ENCODE measurements around the gene FHIT. TPM values are rescaled to one million over a fixed set of nuclear protein-coding genes. Genes with fewer than 3 reads are reported as not detected.

FHIT gene
- total and polyA plus RNA-seq, 4 donors: 6.9 to 16.5 (median 9.9) TPM

GRCh38 chr3:59752925-59753324, 1498.3 kb downstream of the FHIT start:
- H3K27ac ChIP-seq (ENCODE audit: low read depth, low read length): no peak overlapping the region
- no peak for DNase-seq (ENCODE audit: low read depth in 4 of 6, low spot score in 6 of 6)
- H3K36me3 ChIP-seq (ENCODE audit: control insufficient read depth, insufficient read depth, low read length): no peaks in the 10 kb centered on the region
- H3K4me3 ChIP-seq (ENCODE audit: low read depth, low read length): no peak overlapping the region
- H3K4me1 ChIP-seq (ENCODE audit: control insufficient read depth, insufficient read depth, low read length): no peaks in the 10 kb centered on the region
- H3K9me3 ChIP-seq (ENCODE audit: control insufficient read depth, insufficient read depth, low read length): no peaks in the 10 kb centered on the region
- no peaks in the 10 kb centered on the region for H3K27me3 ChIP-seq (ENCODE audit: control insufficient read depth, insufficient read depth, low read length)

- no peak for DNase-seq (ENCODE audit: low read depth in 4 of 6, low spot score in 6 of 6)
- 84% methylated on average over 4 of the region's 4 CpGs for WGBS (ENCODE audit: insufficient coverage)
These were observed 1499.6 kb downstream of the FHIT start for GRCh38 chr3:59751606-59752005.

GRCh38 chr3:59750391-59750790, 1500.9 kb downstream of the FHIT start:
- no peak overlapping the region for H3K27ac ChIP-seq (ENCODE audit: low read depth, low read length)
- H3K27me3 ChIP-seq (ENCODE audit: control insufficient read depth, insufficient read depth, low read length): no peaks in the 10 kb centered on the region
- WGBS (ENCODE audit: insufficient coverage): no CpG with 5 or more reads among the region's 1 CpG
- no peaks in the 10 kb centered on the region for H3K9me3 ChIP-seq (ENCODE audit: control insufficient read depth, insufficient read depth, low read length)
- no peak overlapping the region for H3K4me3 ChIP-seq (ENCODE audit: low read depth, low read length)
- no peaks in the 10 kb centered on the region for H3K36me3 ChIP-seq (ENCODE audit: control insufficient read depth, insufficient read depth, low read length)
- no peaks in the 10 kb centered on the region for H3K4me1 ChIP-seq (ENCODE audit: control insufficient read depth, insufficient read depth, low read length)
- DNase-seq (ENCODE audit: low read depth in 4 of 6, low spot score in 6 of 6): no peak

More at GRCh38 chr3:59751606-59752005, 1499.6 kb downstream of the FHIT start:
- Histone ChIP-seq H3K4me3 (ENCODE audit: low read depth, low read length) (no peak overlapping the region), H3K27me3 (ENCODE audit: control insufficient read depth, insufficient read depth, low read length) (no peaks in the 10 kb centered on the region), H3K36me3 (ENCODE audit: control insufficient read depth, insufficient read depth, low read length) (no peaks in the 10 kb centered on the region), H3K27ac (ENCODE audit: low read depth, low read length) (no peak overlapping the region), H3K9me3 (ENCODE audit: control insufficient read depth, insufficient read depth, low read length) (no peaks in the 10 kb centered on the region), H3K4me1 (ENCODE audit: control insufficient read depth, insufficient read depth, low read length) (no peaks in the 10 kb centered on the region)

GRCh38 chr3:59749291-59749690, 1502.0 kb downstream of the FHIT start:
- no peaks in the 10 kb centered on the region for H3K36me3 ChIP-seq (ENCODE audit: control insufficient read depth, insufficient read depth, low read length)
- no peaks in the 10 kb centered on the region for H3K4me1 ChIP-seq (ENCODE audit: control insufficient read depth, insufficient read depth, low read length)
- no peaks in the 10 kb centered on the region for H3K27me3 ChIP-seq (ENCODE audit: control insufficient read depth, insufficient read depth, low read length)
- no peaks in the 10 kb centered on the region for H3K9me3 ChIP-seq (ENCODE audit: control insufficient read depth, insufficient read depth, low read length)
- WGBS (ENCODE audit: insufficient coverage): 72% methylated on average over 5 of the region's 6 CpGs
- no peak overlapping the region for H3K4me3 ChIP-seq (ENCODE audit: low read depth, low read length)
- H3K27ac ChIP-seq (ENCODE audit: low read depth, low read length): no peak overlapping the region
- no peak for DNase-seq (ENCODE audit: low read depth in 4 of 6, low spot score in 6 of 6)

GRCh38 chr3:59746585-59746984, 1504.7 kb downstream of the FHIT start:
- WGBS (ENCODE audit: insufficient coverage): 75% methylated on average over 3 of the region's 3 CpGs
- H3K4me3 ChIP-seq (ENCODE audit: low read depth, low read length): no peak overlapping the region
- no peak for DNase-seq (ENCODE audit: low read depth in 4 of 6, low spot score in 6 of 6)

GRCh38 chr3:59737241-59737640, 1514.0 kb downstream of the FHIT start:
- 85% methylated on average over 3 of the region's 3 CpGs for WGBS (ENCODE audit: insufficient coverage)
- no peak overlapping the region for H3K27ac ChIP-seq (ENCODE audit: low read depth, low read length)
- H3K9me3 ChIP-seq (ENCODE audit: control insufficient read depth, insufficient read depth, low read length): no peaks in the 10 kb centered on the region
- DNase-seq (ENCODE audit: low read depth in 4 of 6, low spot score in 6 of 6): no peak
- H3K4me3 ChIP-seq (ENCODE audit: low read depth, low read length): no peak overlapping the region
- no peaks in the 10 kb centered on the region for H3K36me3 ChIP-seq (ENCODE audit: control insufficient read depth, insufficient read depth, low read length)
- no peaks in the 10 kb centered on the region for H3K4me1 ChIP-seq (ENCODE audit: control insufficient read depth, insufficient read depth, low read length)
- no peaks in the 10 kb centered on the region for H3K27me3 ChIP-seq (ENCODE audit: control insufficient read depth, insufficient read depth, low read length)

More at GRCh38 chr3:59746585-59746984, 1504.7 kb downstream of the FHIT start:
- no peaks in the 10 kb centered on the region for H3K27me3 ChIP-seq (ENCODE audit: control insufficient read depth, insufficient read depth, low read length)
- no peaks in the 10 kb centered on the region for H3K9me3 ChIP-seq (ENCODE audit: control insufficient read depth, insufficient read depth, low read length)
- no peaks in the 10 kb centered on the region for H3K36me3 ChIP-seq (ENCODE audit: control insufficient read depth, insufficient read depth, low read length)
- no peak overlapping the region for H3K27ac ChIP-seq (ENCODE audit: low read depth, low read length)
- no peaks in the 10 kb centered on the region for H3K4me1 ChIP-seq (ENCODE audit: control insufficient read depth, insufficient read depth, low read length)

GRCh38 chr3:59734061-59734460, 1517.2 kb downstream of the FHIT start:
- DNase-seq (ENCODE audit: low read depth in 4 of 6, low spot score in 6 of 6): no peak
- H3K4me3 ChIP-seq (ENCODE audit: low read depth, low read length): no peak overlapping the region
- H3K36me3 ChIP-seq (ENCODE audit: control insufficient read depth, insufficient read depth, low read length): no peaks in the 10 kb centered on the region
- no peak overlapping the region for H3K27ac ChIP-seq (ENCODE audit: low read depth, low read length)
- H3K4me1 ChIP-seq (ENCODE audit: control insufficient read depth, insufficient read depth, low read length): no peaks in the 10 kb centered on the region
- no peaks in the 10 kb centered on the region for H3K27me3 ChIP-seq (ENCODE audit: control insufficient read depth, insufficient read depth, low read length)
- H3K9me3 ChIP-seq (ENCODE audit: control insufficient read depth, insufficient read depth, low read length): no peaks in the 10 kb centered on the region
- 71% methylated on average over 1 of the region's 4 CpGs for WGBS (ENCODE audit: insufficient coverage)

- no peaks in the 10 kb centered on the region for H3K36me3 ChIP-seq (ENCODE audit: control insufficient read depth, insufficient read depth, low read length)
- no peaks in the 10 kb centered on the region for H3K9me3 ChIP-seq (ENCODE audit: control insufficient read depth, insufficient read depth, low read length)
- no peaks in the 10 kb centered on the region for H3K4me1 ChIP-seq (ENCODE audit: control insufficient read depth, insufficient read depth, low read length)
- no peaks in the 10 kb centered on the region for H3K27me3 ChIP-seq (ENCODE audit: control insufficient read depth, insufficient read depth, low read length)
- no peak overlapping the region for H3K27ac ChIP-seq (ENCODE audit: low read depth, low read length)
- DNase-seq (ENCODE audit: low read depth in 4 of 6, low spot score in 6 of 6): no peak
- no peak overlapping the region for H3K4me3 ChIP-seq (ENCODE audit: low read depth, low read length)
- 87% methylated on average over 5 of the region's 6 CpGs for WGBS (ENCODE audit: insufficient coverage)
These were observed 1518.0 kb downstream of the FHIT start for GRCh38 chr3:59733041-59733809.

- no peaks in the 10 kb centered on the region for H3K36me3 ChIP-seq (ENCODE audit: control insufficient read depth, insufficient read depth, low read length)
- DNase-seq (ENCODE audit: low read depth in 4 of 6, low spot score in 6 of 6): no peak
- H3K4me3 ChIP-seq (ENCODE audit: low read depth, low read length): no peak overlapping the region
- no peaks in the 10 kb centered on the region for H3K4me1 ChIP-seq (ENCODE audit: control insufficient read depth, insufficient read depth, low read length)
- no peaks in the 10 kb centered on the region for H3K27me3 ChIP-seq (ENCODE audit: control insufficient read depth, insufficient read depth, low read length)
- 84% methylated on average over 4 of the region's 5 CpGs for WGBS (ENCODE audit: insufficient coverage)
- H3K27ac ChIP-seq (ENCODE audit: low read depth, low read length): no peak overlapping the region
- no peaks in the 10 kb centered on the region for H3K9me3 ChIP-seq (ENCODE audit: control insufficient read depth, insufficient read depth, low read length)
These were observed 1519.3 kb downstream of the FHIT start for GRCh38 chr3:59731943-59732342.

GRCh38 chr3:59730591-59730990, 1520.7 kb downstream of the FHIT start:
- Histone ChIP-seq H3K9me3 (ENCODE audit: control insufficient read depth, insufficient read depth, low read length) (no peaks in the 10 kb centered on the region), H3K4me1 (ENCODE audit: control insufficient read depth, insufficient read depth, low read length) (no peaks in the 10 kb centered on the region), H3K27me3 (ENCODE audit: control insufficient read depth, insufficient read depth, low read length) (no peaks in the 10 kb centered on the region), H3K4me3 (ENCODE audit: low read depth, low read length) (no peak overlapping the region), H3K36me3 (ENCODE audit: control insufficient read depth, insufficient read depth, low read length) (no peaks in the 10 kb centered on the region), H3K27ac (ENCODE audit: low read depth, low read length) (no peak overlapping the region)
- no peak for DNase-seq (ENCODE audit: low read depth in 4 of 6, low spot score in 6 of 6)
- WGBS (ENCODE audit: insufficient coverage): 67% methylated on average over 2 of the region's 4 CpGs

All from spinal cord (tissue), 10 donors.